Measurements from ENCODE around the gene PTPRE. TPM values are rescaled to one million over a fixed set of nuclear protein-coding genes. Genes with fewer than 3 reads are reported as not detected.

PTPRE gene
- total RNA-seq, 6 experiments from 2014 or later: 2.3 to 9.2 (median 2.7) TPM

DNA sequence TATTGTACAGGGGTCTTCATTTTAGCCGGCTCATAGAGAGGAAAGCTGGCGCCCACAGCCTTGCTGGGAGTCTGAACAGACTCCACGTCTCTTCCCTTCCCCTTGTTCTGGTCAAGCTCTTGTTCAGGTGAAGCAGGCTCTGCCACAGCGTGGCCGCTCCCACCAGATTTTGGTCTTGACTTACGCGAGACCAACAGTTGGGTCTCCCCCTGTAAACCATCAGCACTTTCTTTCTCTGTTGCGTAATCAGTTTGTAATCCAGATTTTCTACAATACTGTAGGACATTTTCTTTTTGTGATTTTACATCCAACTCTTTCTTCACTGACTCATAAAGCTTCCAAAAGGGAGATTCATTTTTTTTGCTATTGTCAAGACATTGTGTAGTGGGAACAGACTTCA, 208.5 kb downstream of the PTPRE start:
- Histone ChIP-seq H3K4me1 (no peaks in the 10 kb centered on the region), H3K9me3 (no peaks in the 10 kb centered on the region), H3K27me3 (no peaks in the 10 kb centered on the region), H3K4me3 (no peak overlapping the region), H3K36me3 (no peaks in the 10 kb centered on the region), H3K27ac (no peak overlapping the region)
- TF ChIP-seq, protein P1, sequence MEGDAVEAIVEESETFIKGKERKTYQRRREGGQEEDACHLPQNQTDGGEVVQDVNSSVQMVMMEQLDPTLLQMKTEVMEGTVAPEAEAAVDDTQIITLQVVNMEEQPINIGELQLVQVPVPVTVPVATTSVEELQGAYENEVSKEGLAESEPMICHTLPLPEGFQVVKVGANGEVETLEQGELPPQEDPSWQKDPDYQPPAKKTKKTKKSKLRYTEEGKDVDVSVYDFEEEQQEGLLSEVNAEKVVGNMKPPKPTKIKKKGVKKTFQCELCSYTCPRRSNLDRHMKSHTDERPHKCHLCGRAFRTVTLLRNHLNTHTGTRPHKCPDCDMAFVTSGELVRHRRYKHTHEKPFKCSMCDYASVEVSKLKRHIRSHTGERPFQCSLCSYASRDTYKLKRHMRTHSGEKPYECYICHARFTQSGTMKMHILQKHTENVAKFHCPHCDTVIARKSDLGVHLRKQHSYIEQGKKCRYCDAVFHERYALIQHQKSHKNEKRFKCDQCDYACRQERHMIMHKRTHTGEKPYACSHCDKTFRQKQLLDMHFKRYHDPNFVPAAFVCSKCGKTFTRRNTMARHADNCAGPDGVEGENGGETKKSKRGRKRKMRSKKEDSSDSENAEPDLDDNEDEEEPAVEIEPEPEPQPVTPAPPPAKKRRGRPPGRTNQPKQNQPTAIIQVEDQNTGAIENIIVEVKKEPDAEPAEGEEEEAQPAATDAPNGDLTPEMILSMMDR (IDR thresholded peaks at IDR 0.05): no peak
- TF ChIP-seq POLR2A (IDR thresholded peaks at IDR 0.05): no peak
- 95% methylated on average over 8 of the region's 8 CpGs for WGBS (ENCODE audit: insufficient coverage, low coverage, low lambda C conversion rate, missing lambda C conversion rate)
- DNase-seq (no peak), ATAC-seq (no peak)
- intact Hi-C loops (cut with DNase I): no loop called here

DNA sequence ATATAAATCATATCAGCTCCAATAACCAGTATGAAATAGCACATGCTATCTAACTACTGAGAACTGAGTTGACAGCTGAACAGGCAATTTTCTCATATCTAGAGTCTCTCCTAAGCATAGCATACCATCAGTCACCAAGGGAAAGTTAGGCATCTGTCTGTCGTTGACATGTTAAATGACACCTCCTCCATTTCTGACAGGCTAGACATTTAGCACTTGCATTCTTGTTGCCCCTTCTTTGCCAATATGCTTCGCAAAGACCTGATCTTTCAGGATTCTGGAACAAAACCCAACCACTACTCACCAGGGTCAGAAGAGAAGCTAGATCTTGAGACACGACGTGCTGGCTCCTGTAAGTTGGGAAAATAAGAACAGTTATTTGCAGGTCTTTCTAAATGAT, 209.3 kb downstream of the PTPRE start:
- Histone ChIP-seq H3K27me3 (no peaks in the 10 kb centered on the region), H3K27ac (no peak overlapping the region), H3K4me1 (no peaks in the 10 kb centered on the region), H3K9me3 (no peaks in the 10 kb centered on the region), H3K4me3 (no peak overlapping the region), H3K36me3 (no peaks in the 10 kb centered on the region)
- no peak for DNase-seq
- WGBS (ENCODE audit: insufficient coverage, low coverage, low lambda C conversion rate, missing lambda C conversion rate): 100% methylated on average over 4 of the region's 4 CpGs
- no peak for ATAC-seq
- intact Hi-C loops (cut with DNase I): no loop called here
- TF ChIP-seq POLR2A (IDR thresholded peaks at IDR 0.05): no peak
- TF ChIP-seq, protein P1 (IDR thresholded peaks at IDR 0.05): no peak

DNA sequence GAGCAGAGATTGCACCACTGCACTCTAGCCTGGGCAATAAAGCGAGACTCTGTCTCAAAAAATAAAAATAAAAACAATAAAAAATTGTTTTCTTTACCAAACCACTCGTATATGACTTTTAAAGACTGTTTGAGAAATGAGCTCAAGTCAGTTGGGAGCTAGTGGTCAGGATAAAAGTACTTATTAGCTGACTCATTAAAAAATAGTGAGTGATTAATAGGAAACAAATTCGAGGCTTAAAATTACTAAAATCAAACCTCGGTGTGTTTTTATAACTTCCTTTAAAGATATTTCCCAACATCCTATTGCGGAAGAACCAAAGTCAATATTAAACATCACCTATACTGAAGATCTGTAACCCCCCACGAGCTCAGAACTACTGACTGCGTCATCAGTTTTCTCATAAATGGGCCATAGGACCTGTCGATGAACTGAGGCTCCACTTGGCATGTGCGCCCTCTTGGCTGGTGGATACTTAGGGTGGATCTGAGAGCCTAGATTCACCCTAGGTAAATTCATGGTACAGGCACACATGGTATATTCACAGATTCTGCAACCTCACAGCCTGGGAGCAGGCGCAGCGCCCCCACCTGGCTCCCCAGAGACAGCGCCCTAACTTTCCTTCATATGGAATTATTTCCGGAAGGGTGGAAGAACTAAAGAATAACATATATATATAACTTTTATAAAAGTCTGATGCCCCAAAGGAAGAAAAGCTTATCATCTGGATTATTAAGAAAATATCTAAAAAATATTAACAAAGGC, 210.1 kb downstream of the PTPRE start:
- no peaks in the 10 kb centered on the region for H3K4me1 ChIP-seq
- H3K27ac ChIP-seq: no peak overlapping the region
- WGBS (ENCODE audit: insufficient coverage, low coverage, low lambda C conversion rate, missing lambda C conversion rate): 80% methylated on average over 11 of the region's 13 CpGs
- DNase-seq (no peak), ATAC-seq (no peak)
- no peaks in the 10 kb centered on the region for H3K27me3 ChIP-seq
- H3K9me3 ChIP-seq: no peaks in the 10 kb centered on the region
- H3K36me3 ChIP-seq: no peaks in the 10 kb centered on the region
- TF ChIP-seq POLR2A (IDR thresholded peaks at IDR 0.05): no peak
- TF ChIP-seq, protein P1 (IDR thresholded peaks at IDR 0.05): no peak
- intact Hi-C loops (cut with DNase I): no loop called here
- H3K4me3 ChIP-seq: no peak overlapping the region

DNA sequence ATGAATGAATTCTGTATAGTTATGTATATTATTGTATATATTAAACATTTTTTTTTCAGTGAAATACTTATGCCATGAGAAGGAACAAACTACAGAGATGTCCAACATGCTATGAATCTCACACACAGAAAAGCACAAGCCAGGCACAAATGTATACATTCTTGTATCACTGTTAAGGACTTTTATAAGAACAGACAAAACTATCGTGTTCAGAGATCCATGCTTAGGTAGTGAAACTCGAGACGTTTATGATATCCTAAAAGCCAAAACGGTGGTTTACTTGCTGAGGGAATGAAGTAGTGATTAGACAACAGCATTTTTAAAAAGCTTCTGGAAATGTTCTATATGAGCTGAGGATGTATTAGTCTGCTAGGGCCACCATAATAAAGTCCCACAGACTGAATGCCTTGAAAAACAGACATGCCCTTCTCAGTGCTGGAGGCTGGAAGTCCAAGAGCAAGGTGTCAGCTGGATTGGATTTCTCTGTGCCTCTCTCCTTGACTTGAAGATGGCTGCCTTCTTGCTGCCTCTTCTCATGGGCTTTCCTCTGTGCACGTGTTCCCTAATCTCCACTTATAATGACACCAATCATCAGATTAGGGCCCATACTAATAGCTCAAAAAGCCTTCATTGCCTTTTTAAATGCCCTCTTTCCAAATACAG, 215.0 kb downstream of the PTPRE start:
- Histone ChIP-seq H3K27me3 (peaks cover 0 to 28% of the 10 kb centered on the region in 2 donors), H3K4me1 (peaks cover 0 to 15% (median 4%) of the 10 kb centered on the region in 4 donors), H3K36me3 (no peaks in the 10 kb centered on the region), H3K4me3 (no peak overlapping the region), H3K9me3 (no peaks in the 10 kb centered on the region), H3K27ac (no peak overlapping the region)
- DNase-seq: no peak
- no peak for ATAC-seq
- TF ChIP-seq POLR2A (IDR thresholded peaks at IDR 0.05): no peak
- TF ChIP-seq, protein P1 (IDR thresholded peaks at IDR 0.05): no peak
- 91% methylated on average over 5 of the region's 5 CpGs for whole genome bisulfite sequencing (ENCODE audit: insufficient coverage, low coverage, low lambda C conversion rate, missing lambda C conversion rate)
- intact Hi-C loops (cut with DNase I): no loop called here

All from right lobe of liver (tissue), 6 donors.